Measurements from ENCODE around the gene GABRB2. TPM values are rescaled to one million over a fixed set of nuclear protein-coding genes. Genes with fewer than 3 reads are reported as not detected.

GABRB2 gene
- total RNA-seq, 2 experiments from 2014 or later = 1.4 to 5.1 TPM

GRCh38 chr5:161406880-161407279, 139.6 kb downstream of the GABRB2 start:
- no peak for DNase-seq (ENCODE audit: low spot score)
- H3K4me3 ChIP-seq (ENCODE audit: low read depth, low read length, poor library complexity, severe bottlenecking) = no peak overlapping the region
- no peak overlapping the region for H2AFZ ChIP-seq (ENCODE audit: low read length)
- TF ChIP-seq EZH2phosphoT487 (IDR thresholded peaks at IDR 0.05; ENCODE audit: borderline replicate concordance, low read depth, low read length) (no peak), CTCF (conservative IDR thresholded peaks at IDR 0.05; ENCODE audit: low read length) (no peak)
- H3K4me2 ChIP-seq (ENCODE audit: low read length) = no peak overlapping the region
- no peaks in the 10 kb centered on the region for H3K79me2 ChIP-seq (ENCODE audit: insufficient read depth, low read depth, low read length)
- no peaks in the 10 kb centered on the region for H3K9me3 ChIP-seq (ENCODE audit: low read length)
- H3K27ac ChIP-seq (ENCODE audit: low read depth, low read length, poor library complexity, severe bottlenecking) = no peak overlapping the region
- H4K20me1 ChIP-seq (ENCODE audit: insufficient read depth, low read length) = no peaks in the 10 kb centered on the region; the same call in 1 of the 2 replicates
- intact Hi-C loops (cut with micrococcal nuclease; ENCODE audit: unreplicated experiment) = no loop called here
- POLR2A ChIA-PET = interaction anchor here (0.7 to 1.1 kb wide), 2 partner anchors 11 to 127 kb away, joined by 3 to 4 read pairs; no protein-coding TSS in a partner anchor
- no peaks in the 10 kb centered on the region for H3K4me1 ChIP-seq (ENCODE audit: insufficient read depth, low read length, poor library complexity, severe bottlenecking)
- no TSS peak for BruUV-seq (replicated peaks)
- CTCF ChIA-PET (ENCODE audit: unreplicated experiment) = no interaction called here
- H3K9me2 ChIP-seq (ENCODE audit: insufficient read depth, low read length) = no peaks in the 10 kb centered on the region
- no peaks in the 10 kb centered on the region for H3K36me3 ChIP-seq (ENCODE audit: insufficient read depth, low read length)

GRCh38 chr5:161403996-161404395, 142.5 kb downstream of the GABRB2 start:
- Histone ChIP-seq H3K9me3 (ENCODE audit: low read length) (no peaks in the 10 kb centered on the region), H3K4me2 (ENCODE audit: low read length) (no peak overlapping the region), H2AFZ (ENCODE audit: low read length) (no peak overlapping the region), H3K79me2 (ENCODE audit: insufficient read depth, low read depth, low read length) (no peaks in the 10 kb centered on the region), H3K4me3 (ENCODE audit: low read depth, low read length, poor library complexity, severe bottlenecking) (no peak overlapping the region), H3K36me3 (ENCODE audit: insufficient read depth, low read length) (no peaks in the 10 kb centered on the region), H3K4me1 (ENCODE audit: insufficient read depth, low read length, poor library complexity, severe bottlenecking) (no peaks in the 10 kb centered on the region), H3K9me2 (ENCODE audit: insufficient read depth, low read length) (no peaks in the 10 kb centered on the region), H3K27ac (ENCODE audit: low read depth, low read length, poor library complexity, severe bottlenecking) (no peak overlapping the region), H4K20me1 (ENCODE audit: insufficient read depth, low read length) (no peaks in the 10 kb centered on the region; the same call in 1 of the 2 replicates)
- no TSS peak for BruUV-seq (replicated peaks)
- POLR2A ChIA-PET = interaction anchor here (0.6 kb wide), 1 partner anchor 1204 kb away, joined by 4 read pairs; no protein-coding TSS in a partner anchor
- TF ChIP-seq EZH2phosphoT487 (IDR thresholded peaks at IDR 0.05; ENCODE audit: borderline replicate concordance, low read depth, low read length) (no peak), CTCF (conservative IDR thresholded peaks at IDR 0.05; ENCODE audit: low read length) (no peak)
- no peak for DNase-seq (ENCODE audit: low spot score)
- CTCF ChIA-PET (ENCODE audit: unreplicated experiment) = no interaction called here
- intact Hi-C loops (cut with micrococcal nuclease; ENCODE audit: unreplicated experiment) = no loop called here

GRCh38 chr5:161403121-161403520, 143.4 kb downstream of the GABRB2 start:
- POLR2A ChIA-PET = no interaction called here
- Histone ChIP-seq H3K9me3 (ENCODE audit: low read length) (no peaks in the 10 kb centered on the region), H3K27ac (ENCODE audit: low read depth, low read length, poor library complexity, severe bottlenecking) (no peak overlapping the region), H3K4me2 (ENCODE audit: low read length) (no peak overlapping the region), H3K9me2 (ENCODE audit: insufficient read depth, low read length) (no peaks in the 10 kb centered on the region), H3K4me3 (ENCODE audit: low read depth, low read length, poor library complexity, severe bottlenecking) (no peak overlapping the region), H3K4me1 (ENCODE audit: insufficient read depth, low read length, poor library complexity, severe bottlenecking) (no peaks in the 10 kb centered on the region), H3K79me2 (ENCODE audit: insufficient read depth, low read depth, low read length) (no peaks in the 10 kb centered on the region), H3K36me3 (ENCODE audit: insufficient read depth, low read length) (no peaks in the 10 kb centered on the region), H2AFZ (ENCODE audit: low read length) (no peak overlapping the region), H4K20me1 (ENCODE audit: insufficient read depth, low read length) (no peaks in the 10 kb centered on the region; the same call in 1 of the 2 replicates)
- intact Hi-C loops (cut with micrococcal nuclease; ENCODE audit: unreplicated experiment) = no loop called here
- TF ChIP-seq CTCF (conservative IDR thresholded peaks at IDR 0.05; ENCODE audit: low read length) (no peak), EZH2phosphoT487 (IDR thresholded peaks at IDR 0.05; ENCODE audit: borderline replicate concordance, low read depth, low read length) (no peak)
- BruUV-seq (replicated peaks) = no TSS peak
- DNase-seq (ENCODE audit: low spot score) = no peak
- CTCF ChIA-PET (ENCODE audit: unreplicated experiment) = no interaction called here
